ENCODE results near the gene MYLIP. TPM values are rescaled to one million over a fixed set of nuclear protein-coding genes. Genes with fewer than 3 reads are reported as not detected.

The MYLIP gene
- total RNA-seq, 1 donor from 2014 or later = 81.1 TPM

GRCh38 chr6:16154904-16155303 is 26.0 kb downstream of the MYLIP start:
- Mint-ChIP-seq H3K27ac (no peak overlapping the region), H3K4me1 (ENCODE audit: low read depth) (no peaks in the 10 kb centered on the region), H3K4me3 (ENCODE audit: low read depth) (no peak overlapping the region), H3K36me3 (ENCODE audit: insufficient read depth) (peaks cover 28% of the 10 kb centered on the region), H3K9me3 (ENCODE audit: low read depth) (no peaks in the 10 kb centered on the region), H3K27me3 (peaks cover 4% of the 10 kb centered on the region)
- TF ChIP-seq, protein P1, sequence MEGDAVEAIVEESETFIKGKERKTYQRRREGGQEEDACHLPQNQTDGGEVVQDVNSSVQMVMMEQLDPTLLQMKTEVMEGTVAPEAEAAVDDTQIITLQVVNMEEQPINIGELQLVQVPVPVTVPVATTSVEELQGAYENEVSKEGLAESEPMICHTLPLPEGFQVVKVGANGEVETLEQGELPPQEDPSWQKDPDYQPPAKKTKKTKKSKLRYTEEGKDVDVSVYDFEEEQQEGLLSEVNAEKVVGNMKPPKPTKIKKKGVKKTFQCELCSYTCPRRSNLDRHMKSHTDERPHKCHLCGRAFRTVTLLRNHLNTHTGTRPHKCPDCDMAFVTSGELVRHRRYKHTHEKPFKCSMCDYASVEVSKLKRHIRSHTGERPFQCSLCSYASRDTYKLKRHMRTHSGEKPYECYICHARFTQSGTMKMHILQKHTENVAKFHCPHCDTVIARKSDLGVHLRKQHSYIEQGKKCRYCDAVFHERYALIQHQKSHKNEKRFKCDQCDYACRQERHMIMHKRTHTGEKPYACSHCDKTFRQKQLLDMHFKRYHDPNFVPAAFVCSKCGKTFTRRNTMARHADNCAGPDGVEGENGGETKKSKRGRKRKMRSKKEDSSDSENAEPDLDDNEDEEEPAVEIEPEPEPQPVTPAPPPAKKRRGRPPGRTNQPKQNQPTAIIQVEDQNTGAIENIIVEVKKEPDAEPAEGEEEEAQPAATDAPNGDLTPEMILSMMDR (IDR thresholded peaks at IDR 0.05; ENCODE audit: unreplicated experiment) = no peak
- DNase-seq (ENCODE audit: low spot score, unreplicated experiment) = no peak

GRCh38 chr6:16157492-16157891 is 28.6 kb downstream of the MYLIP start:
- no peak overlapping the region for H3K27ac Mint-ChIP-seq
- no peaks in the 10 kb centered on the region for H3K9me3 Mint-ChIP-seq (ENCODE audit: low read depth)
- H3K27me3 Mint-ChIP-seq = peaks cover 7% of the 10 kb centered on the region
- TF ChIP-seq, protein P1 (IDR thresholded peaks at IDR 0.05; ENCODE audit: unreplicated experiment) = no peak
- no peak overlapping the region for H3K4me3 Mint-ChIP-seq (ENCODE audit: low read depth)
- no peaks in the 10 kb centered on the region for H3K4me1 Mint-ChIP-seq (ENCODE audit: low read depth)
- H3K36me3 Mint-ChIP-seq (ENCODE audit: insufficient read depth) = peaks cover 9% of the 10 kb centered on the region
- DNase-seq (ENCODE audit: low spot score, unreplicated experiment) = no peak

DNA sequence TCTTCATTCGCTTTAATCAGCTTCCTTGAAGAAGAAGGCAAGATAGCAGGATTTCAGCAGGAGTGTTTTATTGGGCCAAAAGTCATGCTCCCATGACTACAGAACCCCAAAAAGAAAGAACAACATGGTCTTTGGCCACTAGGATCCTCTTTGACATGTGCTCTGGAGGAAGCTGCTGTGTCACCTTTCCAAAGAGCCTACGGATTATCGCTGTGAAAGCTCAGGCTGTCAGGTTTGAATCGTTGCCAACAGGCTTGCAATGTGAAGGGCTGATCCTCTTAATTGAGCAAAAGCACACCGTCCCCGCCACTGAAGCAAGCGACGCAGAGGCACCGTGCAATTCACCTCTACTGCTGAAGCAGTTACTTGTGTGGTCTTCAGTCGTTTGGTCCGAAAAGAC is 29.0 kb downstream of the MYLIP start:
- no peak overlapping the region for H3K27ac Mint-ChIP-seq
- no peak for DNase-seq (ENCODE audit: low spot score, unreplicated experiment)
- no peak overlapping the region for H3K4me3 Mint-ChIP-seq (ENCODE audit: low read depth)
- H3K9me3 Mint-ChIP-seq (ENCODE audit: low read depth) = no peaks in the 10 kb centered on the region
- peaks cover 8% of the 10 kb centered on the region for H3K36me3 Mint-ChIP-seq (ENCODE audit: insufficient read depth)
- TF ChIP-seq, protein P1 (IDR thresholded peaks at IDR 0.05; ENCODE audit: unreplicated experiment) = no peak
- H3K4me1 Mint-ChIP-seq (ENCODE audit: low read depth) = no peaks in the 10 kb centered on the region
- peaks cover 7% of the 10 kb centered on the region for H3K27me3 Mint-ChIP-seq

- H3K27ac Mint-ChIP-seq = no peak overlapping the region
- H3K36me3 Mint-ChIP-seq (ENCODE audit: insufficient read depth) = peaks cover 8% of the 10 kb centered on the region
- H3K9me3 Mint-ChIP-seq (ENCODE audit: low read depth) = no peaks in the 10 kb centered on the region
- no peak for DNase-seq (ENCODE audit: low spot score, unreplicated experiment)
- no peaks in the 10 kb centered on the region for H3K4me1 Mint-ChIP-seq (ENCODE audit: low read depth)
- TF ChIP-seq, protein P1 (IDR thresholded peaks at IDR 0.05; ENCODE audit: unreplicated experiment) = no peak
- H3K4me3 Mint-ChIP-seq (ENCODE audit: low read depth) = no peak overlapping the region
- peaks cover 14% of the 10 kb centered on the region for H3K27me3 Mint-ChIP-seq
Measured at GRCh38 chr6:16158943-16159557, 30.2 kb downstream of the MYLIP start.

DNA sequence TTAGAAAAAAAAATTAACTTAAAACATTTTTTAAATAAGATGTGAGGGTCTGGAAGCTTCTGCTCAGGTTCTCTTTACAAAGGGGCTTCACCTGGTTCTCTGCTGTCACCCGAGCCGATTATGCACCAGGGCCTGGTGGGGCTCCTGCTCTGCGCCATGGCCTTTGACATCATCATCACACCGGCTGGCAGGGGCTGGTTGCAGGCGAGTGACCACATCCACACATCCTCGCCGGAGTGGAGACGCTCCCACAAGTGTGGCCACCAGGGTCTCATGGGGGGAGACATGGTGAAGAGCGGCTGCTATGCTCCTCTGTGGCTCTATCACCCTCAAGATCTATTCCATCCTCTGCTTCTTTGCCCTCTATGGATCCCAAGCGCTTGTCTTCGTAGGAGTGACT is 31.9 kb downstream of the MYLIP start:
- no peak for DNase-seq (ENCODE audit: low spot score, unreplicated experiment)
- TF ChIP-seq, protein P1 (IDR thresholded peaks at IDR 0.05; ENCODE audit: unreplicated experiment) = no peak
- H3K27ac Mint-ChIP-seq = no peak overlapping the region
- no peak overlapping the region for H3K4me3 Mint-ChIP-seq (ENCODE audit: low read depth)
- H3K4me1 Mint-ChIP-seq (ENCODE audit: low read depth) = peaks cover 2% of the 10 kb centered on the region
- peaks cover 1% of the 10 kb centered on the region for H3K36me3 Mint-ChIP-seq (ENCODE audit: insufficient read depth)
- no peaks in the 10 kb centered on the region for H3K9me3 Mint-ChIP-seq (ENCODE audit: low read depth)
- peaks cover 22% of the 10 kb centered on the region for H3K27me3 Mint-ChIP-seq
